CD4-positive, CD25-positive, alpha-beta regulatory T cell (primary cell): ENCODE measurements around the gene VPS39. TPM values are rescaled to one million over a fixed set of nuclear protein-coding genes. Genes with fewer than 3 reads are reported as not detected.

ENCODE experiments used
- ATAC-seq, 2 donors: fragments of 150-1000 bp; cut with Tn5 transposase; one replicate each; pipeline ENCODE4 v1.10.0; 2021; ENCODE audit warnings: low read depth in 2 of 2, moderate number of reproducible peaks in 2 of 2, moderate library complexity in 1 of 2
- DNase-seq, 3 donors: peaks; one replicate each; pipeline versions ENCODE4 v3.0.0 to v3.0.0-alpha.2; 2012 to 2022; ENCODE audit warnings: mixed read lengths in 1 of 3
- H3K27ac ChIP-seq: one replicate; pipeline ENCODE4 v1.7.0; 2013; ENCODE audit warnings: mild to moderate bottlenecking, low read length; ENCODE audit not compliant: insufficient read depth, poor library complexity, severe bottlenecking
- H3K27me3 ChIP-seq: one replicate; pipeline ENCODE4 v1.7.0; 2013; ENCODE audit warnings: low read length; ENCODE audit not compliant: control insufficient read depth, insufficient read depth
- H3K36me3 ChIP-seq: one replicate; pipeline ENCODE4 v1.7.0; 2013; ENCODE audit warnings: mild to moderate bottlenecking, low read length, moderate library complexity; ENCODE audit not compliant: control insufficient read depth, insufficient read depth
- H3K4me1 ChIP-seq: 2 replicates; pipeline ENCODE4 v1.7.0; 2013; ENCODE audit warnings: mild to moderate bottlenecking, low read length; ENCODE audit not compliant: insufficient read depth, control insufficient read depth, poor library complexity, severe bottlenecking
- H3K4me3 ChIP-seq: one replicate; pipeline ENCODE4 v1.7.0; 2013; ENCODE audit warnings: low read depth, mild to moderate bottlenecking, low read length, moderate library complexity
- H3K9me3 ChIP-seq, 2 experiments: 1 replicate in 1 of 2; 2 replicates in 1 of 2; pipeline ENCODE4 v1.7.0; 2013; ENCODE audit warnings: low read length in 2 of 2, mild to moderate bottlenecking in 1 of 2, moderate library complexity in 1 of 2; ENCODE audit not compliant: control insufficient read depth in 2 of 2
- H3K27ac Mint-ChIP-seq, 3 donors: one replicate each; pipeline ENCODE4 v1.8.0; 2020 to 2022; ENCODE audit warnings: mild to moderate bottlenecking in 3 of 3, mixed read lengths in 3 of 3, moderate library complexity in 2 of 3
- H3K27me3 Mint-ChIP-seq: one replicate; pipeline ENCODE4 v1.8.0; 2022; ENCODE audit warnings: mild to moderate bottlenecking, mixed read lengths
- H3K36me3 Mint-ChIP-seq: one replicate; pipeline ENCODE4 v1.8.0; 2020; ENCODE audit warnings: mixed read lengths
- H3K4me1 Mint-ChIP-seq, 4 donors: one replicate each; pipeline ENCODE4 v1.8.0; 2020 to 2022; ENCODE audit warnings: mixed read lengths in 4 of 4, mild to moderate bottlenecking in 1 of 4
- H3K4me3 Mint-ChIP-seq, 4 donors: one replicate each; pipeline ENCODE4 v1.8.0; 2020 to 2022; ENCODE audit warnings: mild to moderate bottlenecking in 4 of 4, mixed read lengths in 4 of 4, moderate library complexity in 3 of 4
- H3K9me3 Mint-ChIP-seq, 7 donors: one replicate each; pipeline ENCODE4 v1.8.0; 2020 to 2022; ENCODE audit warnings: mixed read lengths in 7 of 7, mild to moderate bottlenecking in 3 of 7, moderate library complexity in 2 of 7
- polyA plus RNA-seq, 4 donors: library from polyadenylated mRNA; unstranded; fragments of 300-500 nt; fragmentation: Illumina TruSeq; gene quantifications; one replicate each; pipeline ENCODE4 v1.2.3, GENCODE V29; 2021
- total RNA-seq: library from RNA; stranded (reverse); gene quantifications from one replicate; pipeline ENCODE4 v1.2.3, GENCODE V29; 2022

Gene VPS39
- total and polyA plus RNA-seq, 5 donors from 2014 or later = 28.3 to 121 (median 29.2) TPM

- Histone ChIP-seq H3K9me3 (no peaks in the 10 kb centered on the region), H3K27me3 (no peaks in the 10 kb centered on the region), H3K4me1 (peaks cover 3% of the 10 kb centered on the region), H3K36me3 (peaks cover 25% of the 10 kb centered on the region), H3K27ac (no peak overlapping the region), H3K4me3 (no peak overlapping the region)
- ATAC-seq (no peak), DNase-seq (no peak)
- Mint-ChIP-seq H3K9me3 (no peaks in the 10 kb centered on the region), H3K27me3 (no peaks in the 10 kb centered on the region), H3K36me3 (peaks cover 43% of the 10 kb centered on the region), H3K4me3 (no peak overlapping the region), H3K4me1 (peaks cover 17 to 52% (median 38%) of the 10 kb centered on the region in 4 donors), H3K27ac (no peak overlapping the region)
Measured at GRCh38 chr15:42198516-42198915, 9.6 kb downstream of the VPS39 start.

- DNase-seq = no peak
- ATAC-seq = no peak
- Mint-ChIP-seq H3K4me3 (no peak overlapping the region), H3K36me3 (peaks cover 53% of the 10 kb centered on the region), H3K9me3 (no peaks in the 10 kb centered on the region), H3K27me3 (no peaks in the 10 kb centered on the region), H3K27ac (no peak overlapping the region), H3K4me1 (peaks cover 20 to 41% (median 31%) of the 10 kb centered on the region in 4 donors)
- Histone ChIP-seq H3K4me3 (no peak overlapping the region), H3K27ac (no peak overlapping the region), H3K27me3 (no peaks in the 10 kb centered on the region), H3K4me1 (no peaks in the 10 kb centered on the region), H3K36me3 (peaks cover 45% of the 10 kb centered on the region), H3K9me3 (no peaks in the 10 kb centered on the region)
Measured at GRCh38 chr15:42194513-42194912, 13.6 kb downstream of the VPS39 start.

GRCh38 chr15:42193383-42193782 is 14.7 kb downstream of the VPS39 start:
- Mint-ChIP-seq H3K4me1 (peaks cover 17 to 36% (median 25%) of the 10 kb centered on the region in 4 donors), H3K27ac (peak overlapping the region in 2 of 3 donors; percentile 18 to 71), H3K9me3 (no peaks in the 10 kb centered on the region), H3K4me3 (no peak overlapping the region), H3K36me3 (peaks cover 52% of the 10 kb centered on the region), H3K27me3 (no peaks in the 10 kb centered on the region)
- Histone ChIP-seq H3K27ac (no peak overlapping the region), H3K4me3 (no peak overlapping the region), H3K36me3 (peaks cover 46% of the 10 kb centered on the region), H3K9me3 (no peaks in the 10 kb centered on the region), H3K4me1 (no peaks in the 10 kb centered on the region), H3K27me3 (no peaks in the 10 kb centered on the region)
- no peak for DNase-seq
- ATAC-seq = no peak

GRCh38 chr15:42191610-42192346 is 16.3 kb downstream of the VPS39 start:
- Mint-ChIP-seq H3K27me3 (no peaks in the 10 kb centered on the region), H3K9me3 (no peaks in the 10 kb centered on the region), H3K36me3 (peaks cover 66% of the 10 kb centered on the region), H3K4me1 (peaks cover 17 to 36% (median 24%) of the 10 kb centered on the region in 4 donors), H3K4me3 (no peak overlapping the region), H3K27ac (peak overlapping the region in 1 of 3 donors; percentile 9)
- no peaks in the 10 kb centered on the region for H3K27me3 ChIP-seq
- ATAC-seq = no peak
- no peaks in the 10 kb centered on the region for H3K9me3 ChIP-seq
- H3K27ac ChIP-seq = no peak overlapping the region
- H3K36me3 ChIP-seq = peaks cover 52% of the 10 kb centered on the region
- DNase-seq = no peak
- H3K4me1 ChIP-seq = no peaks in the 10 kb centered on the region
- H3K4me3 ChIP-seq = no peak overlapping the region

DNA sequence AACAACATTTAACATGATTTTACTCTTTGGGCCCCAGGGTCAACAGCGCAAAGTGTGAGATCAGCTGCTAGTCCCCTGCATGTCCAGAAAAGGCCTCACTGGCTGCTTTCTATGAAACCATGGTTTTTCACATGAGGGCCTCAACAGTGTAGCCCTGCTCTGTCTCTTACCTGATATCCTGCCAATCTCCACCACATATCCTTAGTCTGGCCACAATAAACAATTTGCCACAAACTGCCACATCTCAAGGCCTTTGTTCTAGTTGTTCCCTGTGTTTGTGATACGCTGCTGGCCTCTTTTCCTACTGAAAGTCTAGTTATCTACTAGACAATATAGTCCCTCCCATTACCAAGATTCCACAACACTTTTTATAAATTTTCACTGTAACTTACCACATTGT is 17.7 kb downstream of the VPS39 start:
- H3K27me3 Mint-ChIP-seq = no peaks in the 10 kb centered on the region
- DNase-seq (no peak), ATAC-seq (no peak)
- peaks cover 59% of the 10 kb centered on the region for H3K36me3 Mint-ChIP-seq
- no peaks in the 10 kb centered on the region for H3K4me1 ChIP-seq
- peaks cover 66% of the 10 kb centered on the region for H3K36me3 ChIP-seq
- no peaks in the 10 kb centered on the region for H3K9me3 Mint-ChIP-seq
- H3K4me3 Mint-ChIP-seq = no peak overlapping the region
- H3K4me3 ChIP-seq = no peak overlapping the region
- no peaks in the 10 kb centered on the region for H3K9me3 ChIP-seq
- no peak overlapping the region for H3K27ac ChIP-seq
- H3K27me3 ChIP-seq = no peaks in the 10 kb centered on the region
- peak overlapping the region in 1 of 3 donors; percentile 56 for H3K27ac Mint-ChIP-seq
- H3K4me1 Mint-ChIP-seq = peaks cover 15 to 26% (median 20%) of the 10 kb centered on the region in 4 donors

DNA sequence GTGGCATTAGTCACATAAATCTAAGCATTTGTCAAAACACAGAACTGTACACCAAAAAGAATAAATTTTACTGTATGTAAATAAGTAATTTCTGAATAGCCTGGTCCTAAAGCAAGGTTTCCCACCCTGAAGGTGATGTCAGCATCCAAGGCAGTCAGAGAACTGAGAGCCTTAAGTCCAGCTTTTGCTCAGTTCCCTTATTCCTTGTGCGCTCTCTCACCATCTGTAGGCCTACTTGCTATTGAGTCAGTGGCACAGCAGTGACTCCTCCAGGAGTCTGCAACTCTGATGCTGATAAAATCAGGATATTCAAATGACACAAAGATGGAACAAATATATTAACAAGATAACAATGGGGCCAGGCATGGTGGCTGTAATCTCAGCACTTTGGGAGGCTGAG is 22.3 kb downstream of the VPS39 start:
- no peak overlapping the region for H3K27ac ChIP-seq
- no peaks in the 10 kb centered on the region for H3K4me1 ChIP-seq
- DNase-seq = no peak
- H3K27me3 ChIP-seq = no peaks in the 10 kb centered on the region
- H3K36me3 Mint-ChIP-seq = peaks cover 66% of the 10 kb centered on the region
- H3K9me3 ChIP-seq = no peaks in the 10 kb centered on the region
- H3K27ac Mint-ChIP-seq = peak overlapping the region in 1 of 3 donors; percentile 21
- no peak for ATAC-seq
- no peaks in the 10 kb centered on the region for H3K9me3 Mint-ChIP-seq
- H3K4me1 Mint-ChIP-seq = peaks cover 0 to 7% (median 4%) of the 10 kb centered on the region in 4 donors
- H3K4me3 Mint-ChIP-seq = no peak overlapping the region
- H3K4me3 ChIP-seq = no peak overlapping the region
- H3K36me3 ChIP-seq = peaks cover 90% of the 10 kb centered on the region
- H3K27me3 Mint-ChIP-seq = no peaks in the 10 kb centered on the region

DNA sequence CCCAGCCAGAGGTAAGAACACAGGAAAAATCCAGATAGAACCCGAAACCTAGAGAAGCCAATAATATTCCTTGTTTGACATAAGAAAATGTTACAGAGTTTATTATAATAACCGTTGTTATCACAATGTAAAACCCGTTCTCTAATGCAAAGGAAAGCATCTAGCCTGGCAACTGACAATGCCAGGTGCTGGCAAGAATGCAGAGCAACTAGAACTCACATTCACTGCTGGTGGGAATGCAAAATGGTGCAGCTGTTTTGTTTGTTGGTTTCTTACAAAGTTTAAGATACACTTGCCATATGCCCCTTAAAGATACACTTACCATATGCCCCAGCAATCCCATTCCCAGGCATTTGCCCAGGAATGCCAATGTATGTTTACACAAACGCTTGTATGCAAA is 23.4 kb downstream of the VPS39 start:
- Mint-ChIP-seq H3K27ac (no peak overlapping the region), H3K4me3 (no peak overlapping the region), H3K36me3 (peaks cover 63% of the 10 kb centered on the region), H3K27me3 (no peaks in the 10 kb centered on the region), H3K4me1 (no peaks in the 10 kb centered on the region), H3K9me3 (no peaks in the 10 kb centered on the region)
- Histone ChIP-seq H3K36me3 (peaks cover 92% of the 10 kb centered on the region), H3K9me3 (no peaks in the 10 kb centered on the region), H3K4me3 (no peak overlapping the region), H3K27me3 (no peaks in the 10 kb centered on the region), H3K27ac (no peak overlapping the region), H3K4me1 (no peaks in the 10 kb centered on the region)
- ATAC-seq (no peak), DNase-seq (no peak)

DNA sequence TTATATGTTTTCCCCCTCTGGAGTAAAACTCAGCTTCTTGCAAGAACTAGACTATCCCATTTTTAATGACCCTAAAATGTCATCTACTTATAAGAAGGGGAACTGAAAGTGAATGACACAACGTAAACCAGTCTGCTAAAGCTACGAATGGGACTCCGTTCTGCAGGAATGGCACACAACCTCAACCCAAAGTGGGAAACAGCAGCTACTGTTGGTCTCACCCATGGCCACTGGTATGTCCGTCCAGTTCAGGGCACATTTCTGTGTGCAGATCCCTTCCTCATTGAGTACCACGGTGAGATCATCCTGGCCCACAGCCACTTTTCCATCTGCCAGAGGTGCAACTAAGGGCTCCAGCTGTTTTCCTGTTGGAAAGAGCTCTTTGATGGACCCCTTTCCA is 23.8 kb downstream of the VPS39 start:
- H3K9me3 ChIP-seq = no peaks in the 10 kb centered on the region
- H3K36me3 ChIP-seq = peaks cover 91% of the 10 kb centered on the region
- no peaks in the 10 kb centered on the region for H3K4me1 ChIP-seq
- Mint-ChIP-seq H3K4me3 (no peak overlapping the region), H3K27me3 (no peaks in the 10 kb centered on the region), H3K36me3 (peaks cover 65% of the 10 kb centered on the region), H3K4me1 (no peaks in the 10 kb centered on the region), H3K9me3 (no peaks in the 10 kb centered on the region), H3K27ac (peak overlapping the region in 2 of 3 donors; percentile 9 to 17)
- DNase-seq (no peak), ATAC-seq (no peak)
- H3K4me3 ChIP-seq = no peak overlapping the region
- H3K27ac ChIP-seq = no peak overlapping the region
- H3K27me3 ChIP-seq = no peaks in the 10 kb centered on the region
